Endothelial cell of hepatic sinusoid (primary cell): ENCODE data around the gene TSPAN18.

Experiments used
- in situ Hi-C: cut with HindIII; loops from 2 replicates; pipeline ENCODE4 v1.10.0; 2017; ENCODE audit warnings: low sequenced_read_pairs

Gene TSPAN18

GRCh38 chr11:44815917-44816456 lies 89.2 kb downstream of the TSPAN18 start:
- in situ Hi-C loops, result loop anchor here (5.0 kb wide), 1 partner anchor 49 kb away; no protein-coding TSS in a partner anchor

- in situ Hi-C loops, result loop anchor here (5.0 kb wide), 1 partner anchor 49 kb away; no protein-coding TSS in a partner anchor
These were observed 90.0 kb downstream of the TSPAN18 start for GRCh38 chr11:44816761-44817160.

- in situ Hi-C loops, result loop anchor here (5.0 kb wide), 1 partner anchor 50 kb away; no protein-coding TSS in a partner anchor
These were observed 90.6 kb downstream of the TSPAN18 start for GRCh38 chr11:44817207-44817949.

- in situ Hi-C loops, result loop anchor here (5.0 kb wide), 1 partner anchor 51 kb away; no protein-coding TSS in a partner anchor
These were observed 91.3 kb downstream of the TSPAN18 start for GRCh38 chr11:44818110-44818509.

- in situ Hi-C loops, result loop anchor here (5.0 kb wide), 1 partner anchor 52 kb away; no protein-coding TSS in a partner anchor
These were observed 92.6 kb downstream of the TSPAN18 start for GRCh38 chr11:44819346-44819745.

- in situ Hi-C loops, result no loop called here
These were observed 95.6 kb downstream of the TSPAN18 start for GRCh38 chr11:44822369-44822768.

GRCh38 chr11:44823006-44823405 lies 96.2 kb downstream of the TSPAN18 start:
- in situ Hi-C loops, result no loop called here

- in situ Hi-C loops, result no loop called here
These were observed 97.1 kb downstream of the TSPAN18 start for GRCh38 chr11:44823868-44824267.

GRCh38 chr11:44824300-44824704 lies 97.5 kb downstream of the TSPAN18 start:
- in situ Hi-C loops, result no loop called here

- in situ Hi-C loops, result loop anchor here (5.0 kb wide), 2 partner anchors 38 to 98 kb away; partner anchors contain the start of gene TSPAN18
These were observed 98.5 kb downstream of the TSPAN18 start for GRCh38 chr11:44825058-44825785.

- in situ Hi-C loops, result loop anchor here (5.0 kb wide), 2 partner anchors 40 to 100 kb away; partner anchors contain the start of gene TSPAN18
These were observed 100.3 kb downstream of the TSPAN18 start for GRCh38 chr11:44826922-44827643.

GRCh38 chr11:44828296-44828695 lies 101.5 kb downstream of the TSPAN18 start:
- in situ Hi-C loops, result loop anchor here (5.0 kb wide), 2 partner anchors 41 to 101 kb away; partner anchors contain the start of gene TSPAN18

GRCh38 chr11:44829838-44830237 lies 103.1 kb downstream of the TSPAN18 start:
- in situ Hi-C loops, result loop anchor here (5.0 kb wide), 2 partner anchors 43 to 103 kb away; partner anchors contain the start of gene TSPAN18

GRCh38 chr11:44831605-44832394 lies 105.0 kb downstream of the TSPAN18 start:
- in situ Hi-C loops, result no loop called here

GRCh38 chr11:44832452-44832851 lies 105.7 kb downstream of the TSPAN18 start:
- in situ Hi-C loops, result no loop called here

- in situ Hi-C loops, result no loop called here
These were observed 106.6 kb downstream of the TSPAN18 start for GRCh38 chr11:44833221-44833876.

GRCh38 chr11:44833877-44834452 lies 107.2 kb downstream of the TSPAN18 start:
- in situ Hi-C loops, result no loop called here

GRCh38 chr11:44834846-44835245 lies 108.1 kb downstream of the TSPAN18 start:
- in situ Hi-C loops, result no loop called here

GRCh38 chr11:44835296-44835695 lies 108.5 kb downstream of the TSPAN18 start:
- in situ Hi-C loops, result no loop called here
